ENCODE data around the gene HACD1. TPM values are rescaled to one million over a fixed set of nuclear protein-coding genes. Genes with fewer than 3 reads are reported as not detected.

The HACD1 gene
- polyA plus RNA-seq, 1 donor from 2014 or later = 23.0 TPM

DNA sequence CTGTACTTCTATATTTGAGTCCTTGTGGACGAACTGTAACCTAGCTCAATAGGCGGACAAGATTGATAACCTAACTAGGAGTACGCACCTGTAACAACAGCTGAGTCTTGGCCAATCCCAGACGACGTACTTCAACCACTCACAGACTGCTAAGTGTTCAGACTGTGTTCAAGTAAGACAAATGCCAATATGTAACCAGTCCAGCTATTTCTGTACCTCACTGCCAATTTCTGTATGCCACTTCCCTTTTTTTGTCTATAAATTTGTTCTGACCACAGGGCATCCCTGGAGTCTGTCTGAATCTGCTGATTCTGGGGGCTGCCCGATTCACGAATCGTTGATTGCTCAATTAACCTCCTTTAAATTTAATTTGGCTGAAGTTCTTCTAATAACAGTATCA, 32.2 kb downstream of the HACD1 start:
- H3K4me2 ChIP-seq (ENCODE audit: low read length) = no peak overlapping the region
- no peak overlapping the region for H3K9ac ChIP-seq (ENCODE audit: low read length)
- H4K20me1 ChIP-seq (ENCODE audit: insufficient read depth) = no peaks in the 10 kb centered on the region
- no peak overlapping the region for H3K27ac ChIP-seq (ENCODE audit: low read length)
- H3K27me3 ChIP-seq (ENCODE audit: insufficient read depth, low read depth, low read length) = no peaks in the 10 kb centered on the region
- H3K36me3 ChIP-seq (ENCODE audit: insufficient read depth, low read length) = no peaks in the 10 kb centered on the region
- no peaks in the 10 kb centered on the region for H3F3A ChIP-seq (ENCODE audit: insufficient read depth, low read length, poor library complexity, severe bottlenecking)
- H2AFZ ChIP-seq (ENCODE audit: low read depth, low read length) = no peak overlapping the region
- TF ChIP-seq RAD21 (conservative IDR thresholded peaks at IDR 0.05) (no peak), TAF1 (IDR thresholded peaks at IDR 0.05; ENCODE audit: low read depth) (no peak), POLR2AphosphoS5 (IDR thresholded peaks at IDR 0.05) (no peak), MXI1 (conservative IDR thresholded peaks at IDR 0.05; ENCODE audit: poor library complexity, severe bottlenecking) (no peak), CTCF (IDR thresholded peaks at IDR 0.05; ENCODE audit: poor library complexity, severe bottlenecking) (no peak), REST (IDR thresholded peaks at IDR 0.05; ENCODE audit: borderline replicate concordance) (no peak), SMC3 (conservative IDR thresholded peaks at IDR 0.05; ENCODE audit: poor library complexity) (no peak), EZH2 (IDR thresholded peaks at IDR 0.05; ENCODE audit: borderline replicate concordance, insufficient read depth, low read length, poor library complexity, severe bottlenecking) (no peak), EP300 (conservative IDR thresholded peaks at IDR 0.05; ENCODE audit: poor library complexity, severe bottlenecking) (no peak)
- H3K9me3 ChIP-seq (ENCODE audit: low read length) = no peaks in the 10 kb centered on the region
- no peaks in the 10 kb centered on the region for H3K79me2 ChIP-seq (replicated peaks; ENCODE audit: insufficient read depth, low read length)
- H3K4me3 ChIP-seq (ENCODE audit: low read length) = no peak overlapping the region
- H3K9me2 ChIP-seq (ENCODE audit: insufficient read depth, low read length) = no peaks in the 10 kb centered on the region

GRCh38 chr10:17580885-17581284, 36.3 kb downstream of the HACD1 start:
- Histone ChIP-seq H3K79me2 (replicated peaks; ENCODE audit: insufficient read depth, low read length) (no peaks in the 10 kb centered on the region), H3K4me2 (ENCODE audit: low read length) (no peak overlapping the region), H3K9me3 (ENCODE audit: low read length) (no peaks in the 10 kb centered on the region), H3K9ac (ENCODE audit: low read length) (no peak overlapping the region), H3K27me3 (ENCODE audit: insufficient read depth, low read depth, low read length) (no peaks in the 10 kb centered on the region), H2AFZ (ENCODE audit: low read depth, low read length) (no peak overlapping the region), H3F3A (ENCODE audit: insufficient read depth, low read length, poor library complexity, severe bottlenecking) (no peaks in the 10 kb centered on the region), H3K27ac (ENCODE audit: low read length) (no peak overlapping the region), H3K4me3 (ENCODE audit: low read length) (no peak overlapping the region), H3K9me2 (ENCODE audit: insufficient read depth, low read length) (no peaks in the 10 kb centered on the region), H3K36me3 (ENCODE audit: insufficient read depth, low read length) (no peaks in the 10 kb centered on the region), H4K20me1 (ENCODE audit: insufficient read depth) (no peaks in the 10 kb centered on the region)
- TF ChIP-seq POLR2AphosphoS5 (IDR thresholded peaks at IDR 0.05) (no peak), EP300 (conservative IDR thresholded peaks at IDR 0.05; ENCODE audit: poor library complexity, severe bottlenecking) (no peak), CTCF (IDR thresholded peaks at IDR 0.05; ENCODE audit: poor library complexity, severe bottlenecking) (no peak), EZH2 (IDR thresholded peaks at IDR 0.05; ENCODE audit: borderline replicate concordance, insufficient read depth, low read length, poor library complexity, severe bottlenecking) (no peak), REST (IDR thresholded peaks at IDR 0.05; ENCODE audit: borderline replicate concordance) (no peak), RAD21 (conservative IDR thresholded peaks at IDR 0.05) (no peak), TAF1 (IDR thresholded peaks at IDR 0.05; ENCODE audit: low read depth) (no peak), MXI1 (conservative IDR thresholded peaks at IDR 0.05; ENCODE audit: poor library complexity, severe bottlenecking) (no peak), SMC3 (conservative IDR thresholded peaks at IDR 0.05; ENCODE audit: poor library complexity) (no peak)
